Measurements from ENCODE around the gene BOC.

DNA sequence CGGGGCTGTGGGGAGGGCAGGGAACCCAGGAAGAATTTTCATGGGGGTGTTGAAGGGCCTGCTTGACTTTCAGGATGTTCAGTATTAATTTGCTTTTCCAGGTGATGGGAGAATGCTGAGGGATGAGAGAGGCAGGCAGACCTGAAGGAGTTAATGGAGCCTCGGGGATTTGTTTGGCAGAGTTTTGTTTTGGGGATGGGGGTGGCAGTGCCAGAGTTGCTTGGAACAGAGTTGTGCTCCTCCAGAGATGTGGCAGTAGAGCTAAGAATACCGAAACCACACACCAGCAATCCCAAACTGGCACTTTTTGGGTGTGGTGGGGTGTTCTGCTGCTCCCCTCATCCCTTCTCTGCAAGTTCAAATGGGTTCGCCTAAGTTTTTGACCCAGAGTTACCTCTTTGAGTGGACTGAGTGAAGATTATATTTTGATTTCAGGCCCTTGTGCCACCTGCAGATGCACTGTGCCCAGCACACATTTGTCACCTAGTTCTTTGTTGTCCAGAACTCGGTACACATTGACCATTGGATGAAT, 1.6 kb downstream of the BOC start:
- TF ChIP-seq, protein P1, sequence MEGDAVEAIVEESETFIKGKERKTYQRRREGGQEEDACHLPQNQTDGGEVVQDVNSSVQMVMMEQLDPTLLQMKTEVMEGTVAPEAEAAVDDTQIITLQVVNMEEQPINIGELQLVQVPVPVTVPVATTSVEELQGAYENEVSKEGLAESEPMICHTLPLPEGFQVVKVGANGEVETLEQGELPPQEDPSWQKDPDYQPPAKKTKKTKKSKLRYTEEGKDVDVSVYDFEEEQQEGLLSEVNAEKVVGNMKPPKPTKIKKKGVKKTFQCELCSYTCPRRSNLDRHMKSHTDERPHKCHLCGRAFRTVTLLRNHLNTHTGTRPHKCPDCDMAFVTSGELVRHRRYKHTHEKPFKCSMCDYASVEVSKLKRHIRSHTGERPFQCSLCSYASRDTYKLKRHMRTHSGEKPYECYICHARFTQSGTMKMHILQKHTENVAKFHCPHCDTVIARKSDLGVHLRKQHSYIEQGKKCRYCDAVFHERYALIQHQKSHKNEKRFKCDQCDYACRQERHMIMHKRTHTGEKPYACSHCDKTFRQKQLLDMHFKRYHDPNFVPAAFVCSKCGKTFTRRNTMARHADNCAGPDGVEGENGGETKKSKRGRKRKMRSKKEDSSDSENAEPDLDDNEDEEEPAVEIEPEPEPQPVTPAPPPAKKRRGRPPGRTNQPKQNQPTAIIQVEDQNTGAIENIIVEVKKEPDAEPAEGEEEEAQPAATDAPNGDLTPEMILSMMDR (conservative IDR thresholded peaks at IDR 0.05; ENCODE audit: low read depth, low read length): no peak
- no peak for TF ChIP-seq EZH2 (IDR thresholded peaks at IDR 0.05; ENCODE audit: borderline replicate concordance, low read depth, low read length, poor library complexity, severe bottlenecking)
